ENCODE measurements around the gene CSF2. TPM values are rescaled to one million over a fixed set of nuclear protein-coding genes. Genes with fewer than 3 reads are reported as not detected.

Gene CSF2
- total RNA-seq, 1 donor from 2014 or later = not detected

- Mint-ChIP-seq H3K4me3 (ENCODE audit: unreplicated experiment) (no peak overlapping the region), H3K9me3 (ENCODE audit: unreplicated experiment) (peaks cover 5% of the 10 kb centered on the region), H3K27me3 (ENCODE audit: unreplicated experiment) (no peaks in the 10 kb centered on the region), H3K4me1 (ENCODE audit: low read depth, unreplicated experiment) (no peaks in the 10 kb centered on the region), H3K27ac (ENCODE audit: unreplicated experiment) (no peak overlapping the region), H3K36me3 (ENCODE audit: unreplicated experiment) (no peaks in the 10 kb centered on the region)
- DNase-seq = no peak
- no peak for TF ChIP-seq CTCF (IDR thresholded peaks at IDR 0.05; ENCODE audit: partially characterized antibody, unreplicated experiment)
These were observed 2.3 kb upstream of the CSF2 start for GRCh38 chr5:132071338-132071707.

GRCh38 chr5:132072070-132072469 lies 1.5 kb upstream of the CSF2 start:
- no peak for DNase-seq
- Mint-ChIP-seq H3K27ac (ENCODE audit: unreplicated experiment) (no peak overlapping the region), H3K4me3 (ENCODE audit: unreplicated experiment) (no peak overlapping the region), H3K9me3 (ENCODE audit: unreplicated experiment) (peaks cover 3% of the 10 kb centered on the region), H3K27me3 (ENCODE audit: unreplicated experiment) (no peaks in the 10 kb centered on the region), H3K4me1 (ENCODE audit: low read depth, unreplicated experiment) (no peaks in the 10 kb centered on the region), H3K36me3 (ENCODE audit: unreplicated experiment) (no peaks in the 10 kb centered on the region)
- TF ChIP-seq CTCF (IDR thresholded peaks at IDR 0.05; ENCODE audit: partially characterized antibody, unreplicated experiment) = no peak

- Mint-ChIP-seq H3K27ac (ENCODE audit: unreplicated experiment) (no peak overlapping the region), H3K27me3 (ENCODE audit: unreplicated experiment) (no peaks in the 10 kb centered on the region), H3K4me3 (ENCODE audit: unreplicated experiment) (no peak overlapping the region), H3K4me1 (ENCODE audit: low read depth, unreplicated experiment) (no peaks in the 10 kb centered on the region), H3K36me3 (ENCODE audit: unreplicated experiment) (no peaks in the 10 kb centered on the region), H3K9me3 (ENCODE audit: unreplicated experiment) (peaks cover 3% of the 10 kb centered on the region)
- TF ChIP-seq CTCF (IDR thresholded peaks at IDR 0.05; ENCODE audit: partially characterized antibody, unreplicated experiment) = no peak
- DNase-seq = no peak
These were observed 1.1 kb upstream of the CSF2 start for GRCh38 chr5:132072528-132072927.

GRCh38 chr5:132074091-132074771 lies 642 bp downstream of the CSF2 start:
- DNase-seq = no peak
- no peak for TF ChIP-seq CTCF (IDR thresholded peaks at IDR 0.05; ENCODE audit: partially characterized antibody, unreplicated experiment)
- Mint-ChIP-seq H3K4me3 (ENCODE audit: unreplicated experiment) (no peak overlapping the region), H3K36me3 (ENCODE audit: unreplicated experiment) (no peaks in the 10 kb centered on the region), H3K9me3 (ENCODE audit: unreplicated experiment) (peaks cover 6% of the 10 kb centered on the region), H3K27ac (ENCODE audit: unreplicated experiment) (no peak overlapping the region), H3K27me3 (ENCODE audit: unreplicated experiment) (peaks cover 6% of the 10 kb centered on the region), H3K4me1 (ENCODE audit: low read depth, unreplicated experiment) (no peaks in the 10 kb centered on the region)

- no peaks in the 10 kb centered on the region for H3K4me1 Mint-ChIP-seq (ENCODE audit: low read depth, unreplicated experiment)
- H3K4me3 Mint-ChIP-seq (ENCODE audit: unreplicated experiment) = no peak overlapping the region
- DNase-seq = no peak
- TF ChIP-seq CTCF (IDR thresholded peaks at IDR 0.05; ENCODE audit: partially characterized antibody, unreplicated experiment) = no peak
- peaks cover 9% of the 10 kb centered on the region for H3K9me3 Mint-ChIP-seq (ENCODE audit: unreplicated experiment)
- H3K27ac Mint-ChIP-seq (ENCODE audit: unreplicated experiment) = no peak overlapping the region
- peaks cover 8% of the 10 kb centered on the region for H3K27me3 Mint-ChIP-seq (ENCODE audit: unreplicated experiment)
- H3K36me3 Mint-ChIP-seq (ENCODE audit: unreplicated experiment) = no peaks in the 10 kb centered on the region
These were observed 1.5 kb downstream of the CSF2 start for GRCh38 chr5:132074772-132075718.

All from glutamatergic neuron (in vitro differentiated cells).